PC-3 (cell line): ENCODE data around the gene TRIM62.

Experiments
- EZH2 ChIP-seq: fragments of 300-600 bp; sonication (generic); IDR thresholded peaks from one replicate; pipeline ENCODE4 v1.6.1; 2017; ENCODE audit warnings: antibody characterized with exemption, mild to moderate bottlenecking, low read length; ENCODE audit not compliant: unreplicated experiment
- EZH2phosphoT487 ChIP-seq: fragments of 300-600 bp; sonication (generic); IDR thresholded peaks from 2 replicates; pipeline ENCODE4 v1.6.1; 2018; ENCODE audit warnings: mild to moderate bottlenecking, antibody characterized with exemption, low read length, borderline replicate concordance
- TF ChIP-seq, protein P1 (sequence below): fragments of 300-600 bp; sonication (generic); conservative IDR thresholded peaks from 2 replicates; pipeline ENCODE4 v1.5.1; 2017; ENCODE audit warnings: antibody characterized with exemption, low read depth, mild to moderate bottlenecking, low read length

DNA sequence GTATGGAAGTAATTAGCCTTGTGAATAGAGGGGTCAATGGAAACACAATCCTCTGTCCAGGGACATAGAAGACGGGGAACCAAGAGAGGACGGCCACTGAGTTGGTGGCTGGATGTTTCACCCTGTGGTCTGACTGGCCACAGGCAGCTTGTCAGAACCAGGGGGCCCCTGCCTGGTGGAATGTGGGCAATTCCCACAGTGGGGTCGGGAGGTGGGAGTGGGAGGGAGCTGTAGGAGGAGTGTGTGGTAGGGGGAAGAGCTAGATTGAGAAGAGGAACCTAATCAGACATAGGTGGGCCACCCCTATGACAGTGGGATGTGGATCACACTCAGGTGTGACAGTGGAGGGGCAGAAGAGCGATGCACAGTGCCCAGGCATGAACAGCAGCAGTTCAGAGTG lies 31.3 kb downstream of the TRIM62 start:
- TF ChIP-seq, protein P1, sequence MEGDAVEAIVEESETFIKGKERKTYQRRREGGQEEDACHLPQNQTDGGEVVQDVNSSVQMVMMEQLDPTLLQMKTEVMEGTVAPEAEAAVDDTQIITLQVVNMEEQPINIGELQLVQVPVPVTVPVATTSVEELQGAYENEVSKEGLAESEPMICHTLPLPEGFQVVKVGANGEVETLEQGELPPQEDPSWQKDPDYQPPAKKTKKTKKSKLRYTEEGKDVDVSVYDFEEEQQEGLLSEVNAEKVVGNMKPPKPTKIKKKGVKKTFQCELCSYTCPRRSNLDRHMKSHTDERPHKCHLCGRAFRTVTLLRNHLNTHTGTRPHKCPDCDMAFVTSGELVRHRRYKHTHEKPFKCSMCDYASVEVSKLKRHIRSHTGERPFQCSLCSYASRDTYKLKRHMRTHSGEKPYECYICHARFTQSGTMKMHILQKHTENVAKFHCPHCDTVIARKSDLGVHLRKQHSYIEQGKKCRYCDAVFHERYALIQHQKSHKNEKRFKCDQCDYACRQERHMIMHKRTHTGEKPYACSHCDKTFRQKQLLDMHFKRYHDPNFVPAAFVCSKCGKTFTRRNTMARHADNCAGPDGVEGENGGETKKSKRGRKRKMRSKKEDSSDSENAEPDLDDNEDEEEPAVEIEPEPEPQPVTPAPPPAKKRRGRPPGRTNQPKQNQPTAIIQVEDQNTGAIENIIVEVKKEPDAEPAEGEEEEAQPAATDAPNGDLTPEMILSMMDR = no peak
- TF ChIP-seq EZH2phosphoT487 (no peak), EZH2 (no peak)
